ENCODE data around the gene OPHN1. TPM values are rescaled to one million over a fixed set of nuclear protein-coding genes. Genes with fewer than 3 reads are reported as not detected.

The OPHN1 gene
- total RNA-seq, 1 experiment from 2014 or later, result 2.6 TPM

DNA sequence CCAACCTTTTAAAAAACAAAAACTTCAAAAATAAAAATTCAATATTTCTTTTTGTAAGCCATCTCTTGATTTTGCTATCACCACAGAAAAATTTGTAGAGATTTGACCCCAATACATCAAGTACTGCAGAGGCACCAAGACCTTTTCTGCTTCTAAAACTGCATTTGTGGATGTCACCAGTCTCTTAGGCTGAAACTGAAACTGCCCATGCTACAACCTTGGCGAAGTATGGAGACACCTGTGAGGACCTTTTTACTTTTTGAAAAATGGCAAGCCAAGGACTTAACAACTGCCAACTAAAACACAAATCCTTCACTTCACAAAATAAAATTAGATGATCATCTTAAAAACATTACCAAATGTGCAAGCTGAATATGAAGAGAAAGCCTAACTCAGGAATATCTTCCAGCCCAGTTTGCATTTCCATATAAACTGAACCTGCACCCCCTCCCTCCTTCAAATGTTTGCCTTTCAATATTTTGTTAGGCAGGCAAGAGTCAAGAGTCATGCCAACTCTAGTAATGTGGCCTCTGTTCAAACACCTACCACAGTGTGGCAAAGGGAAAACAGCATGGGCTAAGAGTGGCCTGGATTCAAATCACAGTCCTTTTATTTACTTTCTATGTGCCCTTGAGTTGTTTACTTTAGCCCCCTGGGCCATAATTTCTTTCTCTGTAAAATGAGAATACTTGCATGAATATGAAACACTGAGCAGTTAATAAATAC, 389.4 kb downstream of the OPHN1 start:
- H3K4me3 ChIP-seq (ENCODE audit: insufficient read depth, low read depth, low read length), result no peak overlapping the region
- H3K27me3 ChIP-seq (ENCODE audit: control insufficient read depth, insufficient read depth, low read length), result no peaks in the 10 kb centered on the region; the same call in 1 of the 2 replicates
- no peak for DNase-seq
- H3K36me3 ChIP-seq (replicated peaks; ENCODE audit: control insufficient read depth, insufficient read depth, low read length), result no peaks in the 10 kb centered on the region

DNA sequence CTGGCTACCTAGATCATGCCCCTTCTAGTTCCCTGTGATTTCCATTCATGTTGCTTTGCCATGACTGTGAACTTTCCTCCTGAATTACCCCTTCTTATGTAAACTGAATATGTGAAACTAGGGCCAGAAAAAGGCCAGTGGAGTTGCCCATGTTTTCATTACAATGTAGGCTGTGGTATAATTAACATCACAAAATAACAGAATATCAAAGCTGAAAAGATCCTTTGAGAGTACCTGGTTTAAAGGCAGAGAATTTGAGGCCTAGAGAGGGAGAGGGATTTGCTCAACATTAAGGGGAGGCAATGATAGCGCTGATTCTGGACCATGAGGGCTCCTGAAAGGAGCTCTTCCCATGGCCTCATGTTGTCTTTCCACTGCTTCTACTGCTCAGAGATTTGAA, 392.2 kb downstream of the OPHN1 start:
- Histone ChIP-seq H3K27me3 (ENCODE audit: control insufficient read depth, insufficient read depth, low read length) (no peaks in the 10 kb centered on the region; the same call in 1 of the 2 replicates), H3K36me3 (replicated peaks; ENCODE audit: control insufficient read depth, insufficient read depth, low read length) (no peaks in the 10 kb centered on the region), H3K4me3 (ENCODE audit: insufficient read depth, low read depth, low read length) (no peak overlapping the region)
- peak; percentile 9 for DNase-seq

DNA sequence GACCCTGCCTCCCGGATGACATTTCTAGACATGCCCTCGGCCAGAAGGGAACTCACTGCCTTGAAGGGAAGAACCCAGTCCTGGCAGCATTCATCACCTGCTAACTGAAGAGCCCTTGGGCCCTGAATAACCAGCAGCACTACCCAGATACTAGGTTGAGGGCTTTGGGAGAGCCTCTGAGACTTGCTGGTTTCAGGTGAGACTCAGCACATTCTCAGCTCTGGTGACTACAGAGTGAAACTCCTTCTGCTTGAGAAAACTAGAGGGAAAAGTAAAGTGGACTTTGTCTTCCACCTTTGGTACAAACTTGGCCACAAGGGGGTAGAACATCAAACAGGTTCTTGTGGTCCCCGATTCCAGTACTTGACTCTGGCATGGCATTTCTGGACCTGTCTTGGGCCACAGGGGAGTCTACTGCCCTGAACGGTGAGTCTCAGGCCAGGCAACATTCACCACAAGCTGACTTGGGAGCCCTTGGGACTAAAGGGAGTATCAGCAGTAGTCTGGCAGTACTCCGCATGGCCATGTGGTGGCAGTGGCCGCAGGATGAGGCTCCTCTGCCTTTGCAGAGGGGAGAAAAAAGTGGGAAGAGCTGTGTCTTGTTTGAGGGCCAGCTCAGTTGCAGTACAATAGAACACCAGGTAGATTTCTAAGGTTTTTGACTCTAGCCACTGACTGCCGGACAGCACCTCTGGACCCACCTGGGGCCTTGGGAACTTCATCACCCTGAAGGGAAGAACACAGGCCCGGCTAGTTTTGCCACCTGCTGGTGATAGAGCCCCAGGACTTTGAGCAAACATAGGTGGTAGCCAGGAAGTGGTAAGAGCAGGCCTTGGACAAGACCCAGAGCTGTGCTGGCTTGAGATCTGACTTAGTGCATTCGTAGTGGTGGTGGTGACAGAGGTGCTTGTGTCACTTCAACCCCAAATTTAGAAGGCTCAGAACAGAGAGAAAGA, 414.8 kb downstream of the OPHN1 start:
- no peak overlapping the region for H3K4me3 ChIP-seq (ENCODE audit: insufficient read depth, low read depth, low read length)
- DNase-seq, result peak; percentile 19
- H3K36me3 ChIP-seq (replicated peaks; ENCODE audit: control insufficient read depth, insufficient read depth, low read length), result no peaks in the 10 kb centered on the region
- H3K27me3 ChIP-seq (ENCODE audit: control insufficient read depth, insufficient read depth, low read length), result no peaks in the 10 kb centered on the region

DNA sequence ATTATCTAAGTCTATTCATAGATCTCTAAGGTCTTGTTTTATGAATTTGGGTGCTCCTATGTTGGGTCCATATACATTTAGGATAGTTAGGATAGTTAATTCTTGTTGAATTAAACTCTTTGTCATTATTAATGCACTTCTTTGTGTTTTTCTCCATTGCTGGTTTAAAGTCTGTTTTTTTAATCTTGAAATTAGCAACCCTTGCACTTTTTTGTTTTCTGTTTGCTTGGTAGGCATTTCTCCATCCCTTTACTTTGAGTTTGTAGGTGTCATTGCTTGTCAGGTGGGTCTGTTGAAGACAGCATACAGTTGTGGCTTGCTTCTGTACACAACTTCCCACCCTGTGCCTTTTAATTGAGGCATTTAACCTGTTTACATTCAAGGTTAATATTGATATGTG, 434.8 kb downstream of the OPHN1 start:
- H3K4me3 ChIP-seq (ENCODE audit: insufficient read depth, low read depth, low read length), result no peak overlapping the region
- no peak for DNase-seq
- H3K36me3 ChIP-seq (replicated peaks; ENCODE audit: control insufficient read depth, insufficient read depth, low read length), result no peaks in the 10 kb centered on the region
- no peaks in the 10 kb centered on the region for H3K27me3 ChIP-seq (ENCODE audit: control insufficient read depth, insufficient read depth, low read length)

Other genes with a start within 250 kb of the OPHN1 start
- gene YIPF6, start 65.6 kb upstream of the OPHN1 start, total RNA-seq (2014; rRNA removed; shearing (Covaris generic)), result 23.6 and 27.4 TPM in 2 replicates
- gene STARD8, start 214.2 kb upstream of the OPHN1 start, total RNA-seq (2014; rRNA removed; shearing (Covaris generic)), result 9.5 and 16.1 TPM in 2 replicates

Data from H7 (cell line).